GM12875 (cell line): Measurements from ENCODE around the gene MBP.

ENCODE experiments used
- H3K4me3 ChIP-seq: one replicate; pipeline ENCODE4 v1.5.1; 2011; ENCODE audit warnings: low read depth, low read length, control low read depth
- CTCF ChIP-seq: IDR thresholded peaks from 2 replicates; pipeline ENCODE4 v1.5.1; 2011; ENCODE audit warnings: low read depth, mild to moderate bottlenecking, control low read depth, inconsistent platforms, low read length, moderate library complexity, borderline replicate concordance; ENCODE audit not compliant: insufficient read depth

The MBP gene

GRCh38 chr18:77038182-77038858 lies 94.3 kb downstream of the MBP start:
- no peak overlapping the region for H3K4me3 ChIP-seq
- no peak for TF ChIP-seq CTCF

GRCh38 chr18:77037567-77037966 lies 95.0 kb downstream of the MBP start:
- no peak overlapping the region for H3K4me3 ChIP-seq
- no peak for TF ChIP-seq CTCF

GRCh38 chr18:77035380-77036187 lies 97.0 kb downstream of the MBP start:
- H3K4me3 ChIP-seq, result no peak overlapping the region
- no peak for TF ChIP-seq CTCF

- no peak for TF ChIP-seq CTCF
- H3K4me3 ChIP-seq, result no peak overlapping the region
Observed at GRCh38 chr18:77033575-77033974, 99.0 kb downstream of the MBP start.

GRCh38 chr18:77032181-77032701 lies 100.3 kb downstream of the MBP start:
- no peak overlapping the region for H3K4me3 ChIP-seq
- no peak for TF ChIP-seq CTCF

GRCh38 chr18:77031662-77032061 lies 100.9 kb downstream of the MBP start:
- no peak for TF ChIP-seq CTCF
- no peak overlapping the region for H3K4me3 ChIP-seq
